Mucosa of stomach (tissue), 1 donor: ENCODE data around the gene CNTNAP5.

Source experiments
- H3K27me3 ChIP-seq: one replicate; pipeline ENCODE4 v1.7.0; 2013; ENCODE audit warnings: mild to moderate bottlenecking, low read length; ENCODE audit not compliant: control insufficient read depth, insufficient read depth
- H3K36me3 ChIP-seq: one replicate; pipeline ENCODE4 v1.7.0; 2013; ENCODE audit warnings: low read length; ENCODE audit not compliant: control insufficient read depth, insufficient read depth
- H3K4me1 ChIP-seq: one replicate; pipeline ENCODE4 v1.7.0; 2013; ENCODE audit warnings: mild to moderate bottlenecking, low read length; ENCODE audit not compliant: control insufficient read depth, insufficient read depth
- H3K4me3 ChIP-seq: one replicate; pipeline ENCODE4 v1.7.0; 2013; ENCODE audit warnings: low read length
- H3K9ac ChIP-seq: one replicate; pipeline ENCODE4 v1.7.0; 2013; ENCODE audit warnings: mild to moderate bottlenecking, low read length, moderate library complexity
- H3K9me3 ChIP-seq: one replicate; pipeline ENCODE4 v1.7.0; 2013; ENCODE audit warnings: mild to moderate bottlenecking, low read length, moderate library complexity; ENCODE audit not compliant: control insufficient read depth
- donor health status: Pancreatic carcinoma.

The CNTNAP5 gene

DNA sequence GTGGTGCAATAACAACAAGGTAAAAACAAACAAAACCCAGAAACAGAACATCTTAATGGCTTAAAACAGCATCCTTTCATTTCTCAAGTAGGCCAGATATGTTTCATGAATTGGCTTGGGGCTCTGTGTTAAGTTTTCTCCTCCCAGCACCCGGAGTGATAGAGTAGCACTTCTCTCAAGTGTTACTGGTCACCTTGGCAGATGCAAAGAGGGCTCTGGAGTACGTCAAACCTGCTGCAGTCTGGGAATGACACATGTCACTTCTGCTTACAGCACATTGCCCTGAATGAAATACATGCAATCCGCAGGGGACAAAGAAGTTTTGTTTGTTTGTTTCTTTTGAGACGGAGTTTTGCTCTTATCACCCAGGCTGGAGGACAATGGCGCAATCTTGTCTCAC lies 639.3 kb downstream of the CNTNAP5 start:
- Histone ChIP-seq H3K4me3 (no peak overlapping the region), H3K36me3 (no peaks in the 10 kb centered on the region), H3K4me1 (no peaks in the 10 kb centered on the region), H3K9ac (no peak overlapping the region), H3K27me3 (no peaks in the 10 kb centered on the region), H3K9me3 (no peaks in the 10 kb centered on the region)

DNA sequence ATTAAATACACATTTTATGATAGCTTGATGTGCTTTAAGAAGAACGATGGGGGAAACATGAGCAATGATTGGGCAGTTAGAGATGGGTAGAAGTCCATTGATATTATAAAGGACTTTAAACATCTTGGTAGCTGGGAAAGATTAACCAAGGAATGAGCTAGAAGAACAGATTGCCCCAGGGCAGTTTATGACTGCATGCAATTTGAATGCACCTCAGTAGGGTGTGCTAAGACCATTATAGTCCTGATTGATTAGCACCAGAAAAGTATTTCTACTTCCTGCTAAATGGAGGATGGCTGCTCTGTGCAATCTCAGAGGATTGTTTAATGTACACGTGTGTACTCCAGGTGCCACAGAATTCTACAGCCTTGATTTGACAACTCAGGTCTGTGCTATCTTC lies 641.9 kb downstream of the CNTNAP5 start:
- no peaks in the 10 kb centered on the region for H3K36me3 ChIP-seq
- H3K4me3 ChIP-seq, result no peak overlapping the region
- no peaks in the 10 kb centered on the region for H3K27me3 ChIP-seq
- H3K9me3 ChIP-seq, result no peaks in the 10 kb centered on the region
- no peak overlapping the region for H3K9ac ChIP-seq
- no peaks in the 10 kb centered on the region for H3K4me1 ChIP-seq

DNA sequence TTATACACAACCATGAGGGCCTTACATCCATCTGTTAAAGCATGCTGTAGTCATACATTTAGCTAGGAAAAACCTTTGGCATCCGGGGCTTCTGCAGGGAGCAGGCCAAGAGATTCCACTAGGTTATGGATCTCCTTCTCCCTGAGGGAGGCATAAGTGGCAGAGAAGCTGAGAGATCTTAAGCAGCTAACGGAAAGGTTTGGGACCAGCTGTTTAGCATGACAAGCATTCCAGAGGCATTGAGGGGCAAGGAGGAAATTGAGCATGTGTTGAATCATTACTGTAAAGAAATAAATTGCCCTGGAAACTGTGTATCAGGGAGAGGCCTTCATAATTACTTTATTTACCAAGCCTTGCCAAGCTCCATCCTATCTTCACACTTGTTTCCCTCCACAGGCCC lies 643.1 kb downstream of the CNTNAP5 start:
- Histone ChIP-seq H3K9me3 (no peaks in the 10 kb centered on the region), H3K4me1 (no peaks in the 10 kb centered on the region), H3K4me3 (no peak overlapping the region), H3K36me3 (no peaks in the 10 kb centered on the region), H3K27me3 (no peaks in the 10 kb centered on the region), H3K9ac (no peak overlapping the region)

DNA sequence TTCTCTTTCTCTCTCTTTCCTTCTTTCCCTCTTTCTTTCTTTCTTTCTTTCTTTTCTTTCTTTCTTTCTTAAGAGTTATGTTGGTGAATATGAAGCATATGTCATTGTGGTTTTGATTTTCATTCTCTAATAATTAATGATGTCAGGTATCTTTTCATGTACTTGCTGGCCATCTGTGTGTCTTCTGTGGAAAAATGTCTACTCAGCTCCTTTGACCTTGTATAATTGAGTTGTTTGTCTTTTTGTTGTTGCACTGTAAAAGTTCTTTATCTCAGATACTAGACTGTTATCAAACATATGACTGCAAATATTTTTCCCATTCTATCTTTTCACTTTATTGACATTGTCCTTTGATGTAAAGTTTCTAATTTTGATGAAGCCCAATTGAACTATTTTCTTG lies 645.1 kb downstream of the CNTNAP5 start:
- no peaks in the 10 kb centered on the region for H3K9me3 ChIP-seq
- no peak overlapping the region for H3K9ac ChIP-seq
- H3K36me3 ChIP-seq, result no peaks in the 10 kb centered on the region
- H3K4me3 ChIP-seq, result no peak overlapping the region
- H3K4me1 ChIP-seq, result no peaks in the 10 kb centered on the region
- no peaks in the 10 kb centered on the region for H3K27me3 ChIP-seq

DNA sequence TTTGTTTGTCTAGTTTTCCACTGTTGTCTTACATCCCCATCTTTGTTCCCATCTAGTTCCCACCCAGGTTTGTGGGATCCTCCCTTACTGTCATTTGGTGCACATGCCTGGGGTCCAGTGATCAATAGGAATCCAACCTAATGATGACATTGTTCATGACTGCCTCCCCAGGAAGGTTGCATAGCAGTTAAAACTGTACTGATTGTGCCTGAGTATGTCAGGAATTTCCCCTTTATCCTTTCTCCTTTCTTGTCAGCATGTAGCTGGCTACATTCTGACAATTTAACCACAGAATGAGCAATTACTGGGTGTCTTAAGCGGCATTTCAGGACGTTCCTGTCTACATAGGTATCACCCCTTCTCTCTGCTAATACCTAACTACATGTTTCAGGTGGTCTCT lies 653.0 kb downstream of the CNTNAP5 start:
- H3K9me3 ChIP-seq, result no peaks in the 10 kb centered on the region
- H3K9ac ChIP-seq, result no peak overlapping the region
- H3K4me3 ChIP-seq, result no peak overlapping the region
- H3K36me3 ChIP-seq, result no peaks in the 10 kb centered on the region
- H3K27me3 ChIP-seq, result no peaks in the 10 kb centered on the region
- H3K4me1 ChIP-seq, result no peaks in the 10 kb centered on the region

DNA sequence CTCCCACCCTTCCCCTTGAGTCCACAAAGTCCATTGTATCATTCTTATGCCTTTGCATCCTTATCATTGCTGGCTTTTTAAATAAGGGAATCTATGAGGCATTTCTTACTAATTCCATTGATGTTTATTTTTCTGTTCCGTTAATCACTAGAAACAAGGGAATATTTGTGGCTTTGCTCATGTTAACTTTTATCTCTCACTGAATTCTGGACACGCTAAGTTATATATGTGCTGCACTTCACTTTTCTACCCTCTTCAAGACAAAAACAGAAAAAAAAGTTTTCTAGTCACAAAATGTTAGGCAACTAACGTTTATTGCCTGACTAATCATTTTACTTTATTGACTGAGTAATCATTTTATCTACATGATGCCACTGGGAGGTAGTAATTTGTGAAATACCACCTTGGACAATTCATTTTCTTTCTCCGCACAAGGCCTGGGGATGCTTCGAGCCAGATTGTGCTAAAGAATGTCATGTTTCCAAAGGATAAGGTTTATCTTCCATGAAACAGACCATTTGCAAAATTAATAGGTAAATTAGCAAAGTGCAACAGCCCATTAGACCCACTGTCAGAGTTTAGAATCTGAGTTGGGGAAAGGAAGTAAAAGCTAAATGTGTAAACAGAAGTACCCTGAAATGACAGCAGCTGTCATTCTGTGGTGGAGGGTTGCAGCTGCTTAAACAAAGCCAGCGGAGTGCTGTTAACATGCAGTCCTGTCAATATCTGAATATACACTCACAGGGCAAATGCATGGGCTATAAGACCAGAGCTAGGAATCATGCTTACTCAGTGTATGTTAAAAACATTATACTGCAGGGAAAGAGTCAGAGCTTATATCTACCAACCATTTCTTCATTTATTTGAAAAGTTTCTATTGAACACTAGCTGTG lies 658.7 kb downstream of the CNTNAP5 start:
- no peak overlapping the region for H3K4me3 ChIP-seq

DNA sequence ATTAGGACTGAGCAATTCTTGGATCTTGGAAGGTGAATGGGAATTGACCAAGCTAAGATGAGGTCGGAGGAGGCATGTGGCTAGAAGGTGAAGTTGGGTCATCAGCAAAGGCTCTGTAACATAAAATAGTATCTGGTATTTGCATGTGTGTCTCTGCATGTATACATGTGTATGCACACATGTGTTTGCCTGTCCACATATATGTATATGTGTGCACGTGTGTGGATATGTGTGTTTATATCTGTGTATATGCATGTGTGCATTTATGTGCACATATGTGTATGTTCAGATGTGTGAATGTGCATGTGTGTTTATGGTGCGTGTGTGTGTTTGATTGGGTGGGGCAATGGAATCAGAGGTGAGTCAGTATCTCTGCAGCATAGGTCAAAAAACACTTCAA lies 664.3 kb downstream of the CNTNAP5 start:
- H3K9me3 ChIP-seq, result no peaks in the 10 kb centered on the region
- H3K27me3 ChIP-seq, result no peaks in the 10 kb centered on the region
- H3K9ac ChIP-seq, result no peak overlapping the region
- H3K4me3 ChIP-seq, result no peak overlapping the region
- no peaks in the 10 kb centered on the region for H3K4me1 ChIP-seq
- H3K36me3 ChIP-seq, result no peaks in the 10 kb centered on the region

More for the DNA sequence above, 658.7 kb downstream of the CNTNAP5 start:
- no peak overlapping the region for H3K9ac ChIP-seq
- no peaks in the 10 kb centered on the region for H3K4me1 ChIP-seq
- H3K9me3 ChIP-seq, result no peaks in the 10 kb centered on the region
- no peaks in the 10 kb centered on the region for H3K36me3 ChIP-seq
- no peaks in the 10 kb centered on the region for H3K27me3 ChIP-seq

DNA sequence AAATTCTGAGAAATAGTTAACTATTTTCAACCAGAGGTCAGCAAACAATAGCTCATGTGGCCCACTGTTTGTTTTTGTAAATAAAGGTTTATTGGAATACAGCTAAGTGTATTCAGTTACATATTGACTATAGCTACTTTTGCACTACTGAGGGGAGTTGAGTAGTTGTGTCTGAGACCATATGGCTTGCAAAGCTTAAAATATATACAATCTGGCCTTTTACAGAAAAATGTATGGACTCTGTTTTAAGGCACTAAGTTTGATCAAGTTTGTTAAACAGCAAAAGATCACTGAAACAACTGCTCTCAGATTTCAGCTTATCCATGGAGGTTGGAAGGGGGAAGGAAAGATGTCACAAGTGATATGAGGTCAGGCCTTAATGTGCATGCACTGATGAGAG lies 667.1 kb downstream of the CNTNAP5 start:
- Histone ChIP-seq H3K36me3 (no peaks in the 10 kb centered on the region), H3K9ac (no peak overlapping the region), H3K27me3 (no peaks in the 10 kb centered on the region), H3K4me3 (no peak overlapping the region), H3K9me3 (no peaks in the 10 kb centered on the region), H3K4me1 (no peaks in the 10 kb centered on the region)

DNA sequence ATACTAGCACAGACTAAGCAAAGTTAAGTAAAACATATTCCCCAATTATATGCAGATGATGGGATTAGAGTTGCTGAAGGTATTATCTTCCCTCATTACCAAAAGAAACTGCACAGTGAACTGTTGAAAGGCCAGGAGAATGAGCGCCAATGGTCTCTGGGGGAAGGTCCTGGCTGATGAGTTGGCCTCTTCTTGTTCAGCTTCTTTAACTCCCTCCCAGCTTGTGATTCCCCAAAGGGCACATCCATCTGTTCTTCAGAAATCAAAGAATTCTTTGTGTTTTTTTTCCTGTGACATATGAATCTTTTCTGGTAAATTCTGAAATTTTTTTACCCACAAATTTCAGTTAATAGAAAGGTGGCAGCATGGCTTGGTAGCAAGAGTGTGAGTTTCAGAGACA lies 667.6 kb downstream of the CNTNAP5 start:
- Histone ChIP-seq H3K9me3 (no peaks in the 10 kb centered on the region), H3K4me1 (no peaks in the 10 kb centered on the region), H3K4me3 (no peak overlapping the region), H3K36me3 (no peaks in the 10 kb centered on the region), H3K27me3 (no peaks in the 10 kb centered on the region), H3K9ac (no peak overlapping the region)

DNA sequence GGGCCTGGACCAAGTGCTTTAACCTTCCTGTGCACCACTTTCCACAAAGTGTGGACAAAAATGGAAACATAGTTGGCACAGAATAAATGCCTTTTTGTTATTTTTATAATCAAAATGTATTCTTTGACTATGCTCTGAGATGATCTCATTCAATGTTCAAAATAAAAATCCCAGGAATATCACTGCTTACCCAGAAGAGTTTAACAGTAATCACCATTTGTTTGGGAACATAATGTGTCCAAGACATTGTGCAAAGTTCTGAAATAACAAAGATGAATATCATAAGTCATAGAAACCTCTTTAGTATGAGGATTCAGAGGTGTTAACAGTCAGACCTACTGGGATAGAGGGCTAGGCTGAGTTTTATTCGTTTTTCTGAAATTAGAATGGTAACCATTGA lies 668.1 kb downstream of the CNTNAP5 start:
- Histone ChIP-seq H3K27me3 (no peaks in the 10 kb centered on the region), H3K9ac (no peak overlapping the region), H3K9me3 (no peaks in the 10 kb centered on the region), H3K4me1 (no peaks in the 10 kb centered on the region), H3K36me3 (no peaks in the 10 kb centered on the region), H3K4me3 (no peak overlapping the region)

DNA sequence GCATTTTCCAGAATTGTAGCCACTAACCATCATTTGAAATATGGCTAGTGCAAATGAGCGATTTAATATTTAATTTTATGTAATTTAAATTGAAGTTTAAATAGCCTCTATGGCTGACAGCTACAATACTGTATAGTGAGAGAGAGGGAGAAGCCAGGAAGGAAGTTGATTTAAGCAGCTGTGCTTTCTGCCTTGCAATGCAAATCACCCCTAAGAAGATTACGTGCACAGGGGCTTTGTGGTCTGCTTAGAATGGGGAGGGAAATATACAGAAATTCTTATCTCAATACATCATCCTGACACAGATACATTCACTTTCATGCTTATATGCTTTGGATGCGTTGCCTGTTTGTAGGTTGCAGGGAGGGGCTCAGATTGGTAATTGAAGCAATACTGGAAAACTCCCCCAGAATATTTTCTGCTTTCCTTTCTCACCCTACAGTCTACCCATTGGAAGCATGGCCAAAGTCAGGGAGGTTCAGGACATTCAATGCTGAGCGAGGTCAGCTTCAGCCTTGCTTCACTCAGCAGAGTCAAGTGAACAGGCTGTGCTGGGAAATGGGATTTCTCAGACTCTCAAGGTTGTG lies 674.0 kb downstream of the CNTNAP5 start:
- Histone ChIP-seq H3K27me3 (no peaks in the 10 kb centered on the region), H3K36me3 (no peaks in the 10 kb centered on the region), H3K4me1 (no peaks in the 10 kb centered on the region), H3K9me3 (no peaks in the 10 kb centered on the region), H3K9ac (no peak overlapping the region), H3K4me3 (no peak overlapping the region)

DNA sequence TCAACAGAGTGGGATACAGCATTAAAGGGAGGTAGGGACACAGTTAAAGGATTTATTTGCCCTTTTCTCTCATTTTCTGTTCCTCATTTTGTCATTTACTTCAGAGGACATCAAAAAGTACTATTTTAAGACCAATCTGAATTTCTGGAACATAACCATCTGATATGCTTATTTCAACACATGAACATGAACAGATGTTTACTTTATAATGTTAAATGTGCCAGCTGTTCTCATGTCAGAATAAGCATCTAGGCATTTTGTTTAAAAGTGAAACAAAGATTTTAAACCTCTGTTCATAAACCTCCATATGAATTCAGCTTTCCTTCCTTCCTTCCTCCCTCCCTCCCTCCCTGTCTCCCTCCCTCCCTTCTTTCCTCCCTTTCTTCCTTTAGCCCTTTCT lies 677.7 kb downstream of the CNTNAP5 start:
- Histone ChIP-seq H3K27me3 (no peaks in the 10 kb centered on the region), H3K4me3 (no peak overlapping the region), H3K9ac (no peak overlapping the region), H3K4me1 (no peaks in the 10 kb centered on the region), H3K36me3 (no peaks in the 10 kb centered on the region), H3K9me3 (no peaks in the 10 kb centered on the region)
